Ishikawa (cell line): Measurements from ENCODE around the gene AKT1.

Experiments used
- EP300 ChIP-seq: IDR thresholded peaks from 2 replicates; pipeline ENCODE4 v1.6.1; 2012; ENCODE audit warnings: borderline replicate concordance
- TF ChIP-seq, protein P1 (sequence below): IDR thresholded peaks from 2 replicates; pipeline ENCODE4 v1.6.1; 2012

DNA sequence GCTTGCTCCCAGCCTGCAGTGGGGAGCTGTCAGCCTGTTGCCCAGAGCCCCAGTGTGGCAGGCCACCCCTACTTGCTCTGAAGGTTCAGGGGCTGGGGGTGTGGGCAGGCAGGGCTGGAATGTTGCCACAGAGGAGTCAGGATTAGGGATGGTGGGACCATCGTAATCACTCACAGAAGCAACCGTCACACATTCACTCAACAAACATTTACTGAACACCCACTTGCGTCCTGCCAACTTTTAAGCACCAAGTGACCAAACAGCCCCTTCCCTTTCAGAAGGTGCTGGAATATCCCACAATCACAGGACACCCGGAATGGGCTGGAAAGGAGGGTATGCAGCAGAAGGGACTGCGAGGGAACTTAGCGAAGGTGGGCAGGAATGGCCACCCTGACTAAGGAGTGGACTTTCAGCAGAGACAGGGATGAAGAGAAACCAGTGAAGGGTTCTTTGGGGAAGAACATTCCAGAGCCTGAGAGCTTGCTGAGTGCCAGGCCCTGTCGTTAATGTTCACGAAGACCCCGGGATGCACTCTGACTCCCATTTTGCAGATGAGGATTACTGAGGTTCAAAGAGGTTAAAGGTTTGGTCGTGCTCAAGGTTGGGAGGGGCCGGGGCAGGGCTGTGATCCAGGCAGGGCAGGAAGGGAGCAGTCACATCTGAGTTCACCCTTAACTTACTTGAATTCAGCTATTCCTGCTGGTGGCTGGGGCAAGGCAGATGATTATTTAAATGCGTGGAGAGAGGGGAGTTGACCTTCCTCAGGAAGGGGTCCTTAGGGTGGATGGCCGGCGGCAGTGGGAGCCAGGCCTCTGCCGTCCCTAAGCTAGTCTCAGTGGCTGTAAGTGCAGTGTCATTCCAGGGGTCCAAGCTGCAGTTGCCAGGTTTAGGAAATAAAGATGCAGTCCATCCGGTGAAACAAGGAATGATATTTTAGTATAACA, 3.0 kb upstream of the AKT1 start:
- TF ChIP-seq, protein P1, sequence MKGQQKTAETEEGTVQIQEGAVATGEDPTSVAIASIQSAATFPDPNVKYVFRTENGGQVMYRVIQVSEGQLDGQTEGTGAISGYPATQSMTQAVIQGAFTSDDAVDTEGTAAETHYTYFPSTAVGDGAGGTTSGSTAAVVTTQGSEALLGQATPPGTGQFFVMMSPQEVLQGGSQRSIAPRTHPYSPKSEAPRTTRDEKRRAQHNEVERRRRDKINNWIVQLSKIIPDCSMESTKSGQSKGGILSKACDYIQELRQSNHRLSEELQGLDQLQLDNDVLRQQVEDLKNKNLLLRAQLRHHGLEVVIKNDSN, result no peak
- TF ChIP-seq EP300, result no peak
